VCaP (cell line): ENCODE results near the gene DUS2.
"Not testable (repeated sequence)": the region's sequence is repeated elsewhere in the genome, so short reads cannot be mapped to it uniquely, and the experiment has no call there.

ENCODE experiments used
- H3K27ac ChIP-seq: fragments of 450-650 bp; 2 replicates; pipeline ENCODE4 v1.5.1; 2017
- TF ChIP-seq, protein P1 (sequence below): fragments of 450-650 bp; conservative IDR thresholded peaks from 2 replicates; pipeline ENCODE4 v1.5.1; 2017; ENCODE audit warnings: mild to moderate bottlenecking, moderate library complexity

DUS2 gene

DNA sequence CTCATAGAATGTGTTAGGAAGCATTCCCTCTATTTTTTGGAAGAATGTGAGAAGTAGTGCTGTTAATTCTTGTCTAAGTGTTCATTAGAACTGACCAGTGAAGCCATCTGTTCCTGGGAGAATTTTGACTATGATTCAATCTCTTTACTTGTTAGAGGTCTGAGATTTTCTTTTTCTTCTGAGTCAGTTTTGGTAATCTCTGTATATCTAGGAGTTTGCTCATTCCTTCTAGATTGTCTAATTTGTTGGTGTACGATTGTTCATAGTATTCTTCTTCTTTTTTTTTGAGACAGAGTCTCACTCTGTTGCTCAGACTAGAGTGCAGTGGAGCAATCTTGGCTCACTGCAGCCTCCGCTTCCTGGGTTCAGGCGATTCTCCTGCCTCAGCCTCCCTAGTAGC, 82.5 kb downstream of the DUS2 start:
- no peak overlapping the region for H3K27ac ChIP-seq
- TF ChIP-seq, protein P1, sequence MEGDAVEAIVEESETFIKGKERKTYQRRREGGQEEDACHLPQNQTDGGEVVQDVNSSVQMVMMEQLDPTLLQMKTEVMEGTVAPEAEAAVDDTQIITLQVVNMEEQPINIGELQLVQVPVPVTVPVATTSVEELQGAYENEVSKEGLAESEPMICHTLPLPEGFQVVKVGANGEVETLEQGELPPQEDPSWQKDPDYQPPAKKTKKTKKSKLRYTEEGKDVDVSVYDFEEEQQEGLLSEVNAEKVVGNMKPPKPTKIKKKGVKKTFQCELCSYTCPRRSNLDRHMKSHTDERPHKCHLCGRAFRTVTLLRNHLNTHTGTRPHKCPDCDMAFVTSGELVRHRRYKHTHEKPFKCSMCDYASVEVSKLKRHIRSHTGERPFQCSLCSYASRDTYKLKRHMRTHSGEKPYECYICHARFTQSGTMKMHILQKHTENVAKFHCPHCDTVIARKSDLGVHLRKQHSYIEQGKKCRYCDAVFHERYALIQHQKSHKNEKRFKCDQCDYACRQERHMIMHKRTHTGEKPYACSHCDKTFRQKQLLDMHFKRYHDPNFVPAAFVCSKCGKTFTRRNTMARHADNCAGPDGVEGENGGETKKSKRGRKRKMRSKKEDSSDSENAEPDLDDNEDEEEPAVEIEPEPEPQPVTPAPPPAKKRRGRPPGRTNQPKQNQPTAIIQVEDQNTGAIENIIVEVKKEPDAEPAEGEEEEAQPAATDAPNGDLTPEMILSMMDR = no peak

DNA sequence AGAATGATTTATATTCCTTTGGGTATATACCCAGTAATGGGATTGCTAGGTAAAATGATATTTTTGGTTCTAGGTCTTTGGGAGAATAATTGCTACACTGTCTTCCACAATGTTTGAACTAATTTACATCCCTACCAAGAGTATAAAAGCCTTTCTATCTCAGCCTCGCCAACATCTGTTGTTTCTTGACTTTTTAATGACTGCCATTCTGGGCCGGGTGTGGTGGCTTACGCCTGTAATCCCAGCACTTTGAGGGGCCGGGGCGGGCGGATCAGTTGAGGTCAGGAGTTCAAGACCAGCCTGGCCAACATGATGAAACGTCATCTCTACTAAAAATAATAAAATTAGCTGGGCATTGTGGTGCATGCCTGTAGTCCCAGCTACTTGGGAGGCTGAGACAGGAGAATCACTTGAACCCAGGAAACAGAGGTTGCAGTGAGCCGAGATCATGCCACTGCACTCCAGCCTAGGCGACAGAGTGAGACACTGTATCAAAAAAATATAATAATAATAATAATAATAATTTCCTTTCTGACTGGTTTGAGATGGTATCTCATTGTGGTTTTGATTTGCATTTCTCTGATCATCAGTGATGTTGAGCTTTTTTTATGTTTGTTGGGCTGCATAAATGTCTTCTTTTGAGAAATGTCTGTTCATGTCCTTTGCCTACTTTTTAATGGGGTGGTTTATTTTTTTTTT, 84.3 kb downstream of the DUS2 start:
- not testable (repeated sequence) for H3K27ac ChIP-seq

DNA sequence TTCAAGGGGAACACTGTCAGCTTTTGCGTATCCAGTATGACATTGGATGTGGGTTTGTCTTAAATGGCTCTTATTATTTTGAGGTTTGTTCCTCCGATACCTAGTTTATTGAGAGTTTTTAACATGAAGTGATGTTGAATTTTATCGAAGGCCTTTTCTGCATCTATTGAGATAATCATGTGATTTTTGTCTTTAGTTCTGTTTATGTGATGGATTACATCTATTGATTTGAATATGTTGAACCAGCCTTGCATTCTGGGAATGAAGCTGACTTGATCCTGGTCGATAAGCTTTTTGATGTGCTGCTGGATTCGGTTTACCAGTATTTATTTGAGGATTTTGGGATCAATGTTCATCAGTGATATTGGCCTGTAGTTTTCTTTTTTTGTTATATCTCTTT, 86.1 kb downstream of the DUS2 start:
- not testable (repeated sequence) for H3K27ac ChIP-seq

DNA sequence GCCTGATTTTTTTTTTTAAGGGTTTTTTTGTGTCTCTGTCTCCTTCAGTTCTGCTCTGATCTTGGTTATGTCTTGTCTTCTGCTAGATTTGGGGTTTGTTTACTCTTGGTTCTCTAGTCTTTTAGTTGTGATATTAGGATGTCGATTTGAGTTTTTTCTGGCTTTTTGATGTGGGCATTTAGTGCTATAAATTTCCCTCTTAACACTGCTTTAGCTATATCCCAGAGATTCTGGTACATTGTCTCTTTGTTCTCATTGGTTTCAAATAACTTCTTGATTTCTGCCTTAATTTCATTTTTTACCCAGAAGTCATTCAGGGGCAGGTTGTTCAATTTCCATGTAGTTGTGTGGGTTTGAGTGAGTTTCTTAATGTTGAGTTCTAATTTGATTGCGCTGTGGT, 87.5 kb downstream of the DUS2 start:
- H3K27ac ChIP-seq = not testable (repeated sequence)

DNA sequence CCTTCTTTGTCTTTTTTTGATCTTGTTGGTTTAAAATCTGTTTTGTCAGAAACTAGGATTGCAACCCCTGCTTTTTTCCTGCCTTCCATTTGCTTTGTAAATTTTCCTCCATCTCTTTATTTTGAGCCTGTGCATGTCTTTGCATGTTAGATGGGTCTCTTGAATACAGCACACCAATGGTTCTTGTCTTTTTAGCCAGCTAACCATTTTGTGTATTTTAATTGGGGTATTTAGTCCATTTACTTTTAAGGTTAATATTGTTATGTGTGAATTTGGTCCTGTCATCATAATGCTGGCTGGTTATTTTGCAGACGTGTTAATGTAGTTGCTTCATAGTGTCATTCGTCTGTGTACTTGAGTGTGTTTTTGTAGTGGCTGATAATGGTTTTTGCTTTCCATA, 88.3 kb downstream of the DUS2 start:
- H3K27ac ChIP-seq = no peak overlapping the region
- TF ChIP-seq, protein P1 = no peak

DNA sequence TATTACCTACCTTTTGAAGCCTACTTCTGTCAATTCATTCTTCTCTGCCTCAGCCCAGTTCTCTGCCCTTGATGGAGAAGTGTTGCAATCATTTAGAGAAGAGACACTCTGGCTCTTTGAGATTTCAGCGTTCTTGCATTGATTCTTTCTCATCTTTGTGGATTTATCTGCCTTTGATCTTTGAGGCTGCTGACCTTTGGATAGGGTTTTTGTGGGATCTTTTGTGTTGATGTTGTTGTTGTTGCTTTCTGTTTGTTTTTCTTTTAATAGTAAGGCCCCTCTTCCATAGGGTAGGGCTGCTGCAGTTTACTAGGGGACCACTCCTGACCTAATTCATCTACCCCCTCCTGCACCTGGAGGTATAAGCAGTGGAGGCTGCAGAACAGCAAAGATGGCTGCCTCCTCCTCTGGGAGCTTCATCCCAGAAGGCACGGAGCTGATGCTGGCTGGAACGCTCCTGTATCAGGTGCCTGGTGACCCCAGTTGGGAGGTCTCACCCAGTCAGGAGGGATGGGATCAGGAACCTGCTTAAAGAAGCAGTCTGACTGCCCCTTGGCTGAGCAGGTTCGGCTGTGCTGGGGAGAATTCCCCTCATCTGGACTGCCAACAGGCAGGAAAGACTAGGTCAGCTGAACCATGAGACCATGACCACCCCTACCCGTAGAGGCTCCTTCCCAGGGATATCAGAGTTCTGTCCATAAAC, 90.1 kb downstream of the DUS2 start:
- TF ChIP-seq, protein P1 = no peak
- no peak overlapping the region for H3K27ac ChIP-seq

DNA sequence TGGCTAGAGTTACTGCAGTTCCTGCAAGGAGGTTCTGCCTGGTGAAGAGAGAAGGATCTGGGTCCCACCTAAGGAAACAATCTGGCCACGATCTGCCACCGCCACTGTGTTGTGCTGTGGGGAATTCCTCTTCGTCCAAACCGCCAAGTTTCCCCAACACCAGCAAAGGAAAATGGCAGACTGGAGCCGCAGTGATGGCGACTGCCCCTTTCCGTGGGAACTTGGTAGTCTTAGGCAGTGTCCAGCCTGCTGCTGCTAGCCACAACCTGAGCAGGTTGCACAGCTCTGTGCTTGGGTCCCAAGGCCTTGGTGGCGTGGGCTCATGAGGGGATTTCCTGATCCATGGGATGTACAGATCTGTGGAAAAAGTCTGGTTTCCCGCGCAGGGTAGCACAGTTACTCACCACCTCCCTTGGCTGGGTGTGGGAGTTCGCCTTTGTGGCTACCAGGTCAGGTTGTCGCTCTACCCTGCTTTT, 90.7 kb downstream of the DUS2 start:
- TF ChIP-seq, protein P1 = no peak

DNA sequence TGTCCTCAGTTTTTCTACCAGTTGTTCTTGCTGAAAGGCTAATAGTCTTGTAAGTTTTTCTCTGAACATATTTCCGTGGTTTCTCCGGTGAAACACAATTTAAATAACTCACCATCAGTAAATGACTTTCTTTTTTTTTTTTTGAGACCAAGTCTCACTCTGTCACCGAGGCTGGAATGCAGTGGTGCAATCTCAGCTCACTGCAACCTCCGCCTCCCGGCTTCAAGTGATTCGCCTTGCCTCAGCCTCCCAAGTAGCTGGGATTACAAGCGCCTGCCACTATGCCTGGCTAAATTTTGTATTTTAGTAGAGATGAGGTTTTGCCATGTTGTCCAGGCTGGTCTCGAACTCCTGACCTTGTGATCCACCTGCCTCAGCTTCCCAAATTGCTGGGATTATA, 91.9 kb downstream of the DUS2 start:
- H3K27ac ChIP-seq = not testable (repeated sequence)

More for the DNA sequence above, 90.7 kb downstream of the DUS2 start:
- no peak overlapping the region for H3K27ac ChIP-seq

DNA sequence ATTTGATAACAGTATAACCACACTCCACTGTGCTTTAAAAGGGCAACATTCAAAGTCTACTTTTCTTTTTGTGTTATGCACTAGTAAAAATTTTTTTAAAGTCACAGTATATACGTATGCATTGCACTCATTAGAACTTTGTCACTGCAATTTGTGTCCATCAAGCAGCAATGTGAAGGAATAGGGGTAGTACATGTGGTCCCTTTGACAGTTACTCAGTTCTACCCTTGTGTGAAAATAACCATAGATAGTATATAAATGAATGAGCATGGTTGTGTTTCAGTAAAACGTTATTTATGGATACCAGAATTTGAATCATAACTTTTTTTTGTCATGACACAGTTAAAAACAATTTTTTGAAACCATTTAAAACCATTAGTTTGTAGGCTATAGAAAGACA, 92.8 kb downstream of the DUS2 start:
- no peak overlapping the region for H3K27ac ChIP-seq

More for the DNA sequence above, 92.8 kb downstream of the DUS2 start:
- TF ChIP-seq, protein P1 = no peak
